ENCODE data around the gene ADAMTSL5. TPM values are rescaled to one million over a fixed set of nuclear protein-coding genes. Genes with fewer than 3 reads are reported as not detected.

The ADAMTSL5 gene
- total RNA-seq, 1 experiment from 2014 or later: 0.57 TPM

GRCh38 chr19:1467490-1468273 is 45.1 kb downstream of the ADAMTSL5 start:
- no peak for DNase-seq (ENCODE audit: low read depth)

- no peak for DNase-seq (ENCODE audit: low read depth)
Observed at GRCh38 chr19:1467215-1467489, 45.7 kb downstream of the ADAMTSL5 start.

GRCh38 chr19:1466461-1467214 is 46.2 kb downstream of the ADAMTSL5 start:
- no peak for DNase-seq (ENCODE audit: low read depth)

GRCh38 chr19:1466018-1466460 is 46.8 kb downstream of the ADAMTSL5 start:
- DNase-seq (ENCODE audit: low read depth): no peak

GRCh38 chr19:1465191-1466016 is 47.4 kb downstream of the ADAMTSL5 start:
- DNase-seq (ENCODE audit: low read depth): no peak

GRCh38 chr19:1461862-1462261 is 51.0 kb downstream of the ADAMTSL5 start:
- no peak for DNase-seq (ENCODE audit: low read depth)

- no peak for DNase-seq (ENCODE audit: low read depth)
Observed at GRCh38 chr19:1460033-1460995, 52.5 kb downstream of the ADAMTSL5 start.

GRCh38 chr19:1459479-1459878 is 53.3 kb downstream of the ADAMTSL5 start:
- no peak for DNase-seq (ENCODE audit: low read depth)

GRCh38 chr19:1457892-1458291 is 54.9 kb downstream of the ADAMTSL5 start:
- DNase-seq (ENCODE audit: low read depth): no peak

GRCh38 chr19:1457031-1457739 is 55.6 kb downstream of the ADAMTSL5 start:
- DNase-seq (ENCODE audit: low read depth): no peak

- no peak for DNase-seq (ENCODE audit: low read depth)
Observed at GRCh38 chr19:1456121-1456900, 56.5 kb downstream of the ADAMTSL5 start.

- DNase-seq (ENCODE audit: low read depth): peak; percentile 72
Observed at GRCh38 chr19:1455336-1456120, 57.3 kb downstream of the ADAMTSL5 start.

Other genes with a start within 250 kb of the ADAMTSL5 start
- gene CIRBP, start 243.7 kb downstream of the ADAMTSL5 start, total RNA-seq (2014; rRNA removed; shearing (Covaris generic)): 234 and 288 TPM in 2 replicates
- gene FAM174C, start 237.5 kb downstream of the ADAMTSL5 start, total RNA-seq (2014; rRNA removed; shearing (Covaris generic)): 59.0 and 104 TPM in 2 replicates
- 0.17 and 0.21 TPM in 2 replicates for gene EFNA2, start 227.1 kb downstream of the ADAMTSL5 start, total RNA-seq (2014; rRNA removed; shearing (Covaris generic))
- gene NDUFS7, start 129.1 kb downstream of the ADAMTSL5 start, total RNA-seq (2014; rRNA removed; shearing (Covaris generic)): 91.7 and 124 TPM in 2 replicates
- gene GAMT, start 111.5 kb downstream of the ADAMTSL5 start, total RNA-seq (2014; rRNA removed; shearing (Covaris generic)): 23.5 and 26.3 TPM in 2 replicates
- gene DAZAP1, start 105.4 kb downstream of the ADAMTSL5 start, total RNA-seq (2014; rRNA removed; shearing (Covaris generic)): 96.2 and 115 TPM in 2 replicates
- gene RPS15, start 74.6 kb downstream of the ADAMTSL5 start, total RNA-seq (2014; rRNA removed; shearing (Covaris generic)): 2,933 and 3,531 TPM in 2 replicates
- 0.17 TPM in 1 of 2 replicates, not detected in the other for gene APC2, start 62.9 kb downstream of the ADAMTSL5 start, total RNA-seq (2014; rRNA removed; shearing (Covaris generic))
- gene C19orf25, start 33.8 kb downstream of the ADAMTSL5 start, total RNA-seq (2014; rRNA removed; shearing (Covaris generic)): 45.8 and 53.9 TPM in 2 replicates
- 0.11 and 1.3 TPM in 2 replicates for gene PCSK4, start 22.7 kb downstream of the ADAMTSL5 start, total RNA-seq (2014; rRNA removed; shearing (Covaris generic))
- gene REEP6, start 21.8 kb downstream of the ADAMTSL5 start, total RNA-seq (2014; rRNA removed; shearing (Covaris generic)): 2.3 and 3.7 TPM in 2 replicates
- not detected in 2 replicates for gene PLK5, start 11.1 kb upstream of the ADAMTSL5 start, total RNA-seq (2014; rRNA removed; shearing (Covaris generic))
- gene MEX3D, start 55.3 kb upstream of the ADAMTSL5 start, total RNA-seq (2014; rRNA removed; shearing (Covaris generic)): 71.4 and 72.7 TPM in 2 replicates
- 115 and 130 TPM in 2 replicates for gene MBD3, start 79.8 kb upstream of the ADAMTSL5 start, total RNA-seq (2014; rRNA removed; shearing (Covaris generic))
- gene UQCR11, start 92.4 kb upstream of the ADAMTSL5 start, total RNA-seq (2014; rRNA removed; shearing (Covaris generic)): 84.4 and 85.5 TPM in 2 replicates
- gene TCF3, start 139.6 kb upstream of the ADAMTSL5 start, total RNA-seq (2014; rRNA removed; shearing (Covaris generic)): 91.7 and 92.8 TPM in 2 replicates
- not detected in 2 replicates for gene ONECUT3, start 240.5 kb upstream of the ADAMTSL5 start, total RNA-seq (2014; rRNA removed; shearing (Covaris generic))

Data from Daoy (cell line).